Stromal cell of bone marrow (primary cell): ENCODE data around the gene NTM.
A peak's percentile ranks its signal among the peaks of the same experiment; 100 is the strongest.
"Not testable (repeated sequence)": the region's sequence is repeated elsewhere in the genome, so short reads cannot be mapped to it uniquely, and the experiment has no call there.

ENCODE experiments used
- DNase-seq: peaks from one replicate; pipeline ENCODE4 v3.0.0-alpha.2; 2012; ENCODE audit warnings: low read depth

Gene NTM

DNA sequence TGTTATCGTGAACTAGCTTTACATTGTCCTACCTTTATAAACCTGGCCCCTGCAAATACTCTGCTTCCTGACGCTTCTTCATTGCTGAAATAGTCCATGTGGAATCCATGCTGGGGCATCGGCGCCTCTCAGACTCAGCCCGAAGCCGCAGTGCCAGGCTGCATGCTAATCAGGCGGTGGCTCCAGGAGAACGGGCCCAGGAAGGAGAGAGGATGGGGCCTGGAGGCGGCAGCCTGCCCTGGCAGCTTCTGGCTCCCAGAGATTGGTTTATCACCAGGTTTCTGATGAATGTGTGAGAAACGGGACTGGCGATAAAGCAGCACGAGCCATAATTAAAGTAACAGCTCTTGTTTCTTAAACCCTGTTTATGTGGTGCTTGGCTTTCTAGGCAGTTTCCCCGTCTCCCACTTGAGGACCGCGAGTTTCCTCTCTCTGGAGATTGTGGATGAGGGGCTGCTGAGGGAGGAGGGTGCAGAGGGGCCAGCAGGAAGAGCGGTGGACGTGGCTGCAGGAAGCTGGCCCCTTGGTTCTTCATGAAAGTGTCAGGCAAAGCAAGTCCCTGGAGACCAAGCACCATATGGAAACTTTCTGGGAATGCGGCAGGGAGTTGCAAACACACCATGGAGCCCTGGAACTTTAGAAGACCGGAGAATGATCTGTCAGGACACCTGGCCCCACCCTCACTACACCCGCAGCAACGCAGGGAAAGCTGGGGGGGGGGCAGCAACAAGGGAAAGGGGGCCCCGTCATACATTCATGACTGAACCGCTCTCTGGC is 93.4 kb downstream of the NTM start:
- no peak for DNase-seq

GRCh38 chr11:131464461-131464860 is 94.0 kb downstream of the NTM start:
- DNase-seq: no peak

- DNase-seq: no peak
Measured at GRCh38 chr11:131465039-131465438, 94.6 kb downstream of the NTM start.

DNA sequence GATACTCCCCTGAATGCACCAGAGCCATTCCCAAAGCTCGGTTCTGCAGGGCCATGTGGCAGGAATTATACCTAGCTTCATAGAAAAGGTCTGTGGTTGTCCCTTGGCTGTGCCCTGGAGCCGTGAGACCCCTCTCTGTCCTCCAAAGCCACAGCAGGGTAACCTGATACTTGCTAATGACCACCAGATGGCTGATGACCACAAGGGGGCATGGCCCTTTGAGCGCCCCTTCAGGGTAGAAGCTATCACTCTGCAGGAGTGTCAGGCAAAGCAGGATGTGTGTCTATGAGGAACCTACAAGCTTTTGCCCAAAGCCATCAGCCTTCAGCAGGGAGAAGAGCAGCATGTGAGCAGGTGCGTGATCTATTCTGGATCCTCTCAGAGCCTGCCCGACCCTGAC is 95.3 kb downstream of the NTM start:
- DNase-seq: no peak

- DNase-seq: no peak
Measured at GRCh38 chr11:131467645-131468394, 97.4 kb downstream of the NTM start.

DNA sequence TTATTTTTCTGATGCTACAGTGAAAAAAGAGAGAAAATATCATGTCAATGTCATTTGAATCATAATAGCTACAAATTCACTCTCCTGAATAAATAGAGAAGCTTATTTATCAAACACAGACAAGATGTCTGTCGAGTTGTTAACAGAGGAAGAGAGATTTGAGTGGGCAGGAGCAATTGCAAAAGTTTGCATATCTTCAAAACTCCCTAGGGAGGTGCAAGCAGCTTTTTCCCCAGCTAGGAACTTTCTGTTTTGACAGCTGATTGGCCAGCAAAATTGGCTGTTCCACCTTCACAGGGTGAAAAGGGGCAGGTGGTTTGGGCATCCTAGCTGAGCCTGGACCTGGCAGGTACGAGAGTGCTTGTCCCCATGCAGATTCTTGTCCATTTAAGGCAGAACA is 98.2 kb downstream of the NTM start:
- DNase-seq: no peak

DNA sequence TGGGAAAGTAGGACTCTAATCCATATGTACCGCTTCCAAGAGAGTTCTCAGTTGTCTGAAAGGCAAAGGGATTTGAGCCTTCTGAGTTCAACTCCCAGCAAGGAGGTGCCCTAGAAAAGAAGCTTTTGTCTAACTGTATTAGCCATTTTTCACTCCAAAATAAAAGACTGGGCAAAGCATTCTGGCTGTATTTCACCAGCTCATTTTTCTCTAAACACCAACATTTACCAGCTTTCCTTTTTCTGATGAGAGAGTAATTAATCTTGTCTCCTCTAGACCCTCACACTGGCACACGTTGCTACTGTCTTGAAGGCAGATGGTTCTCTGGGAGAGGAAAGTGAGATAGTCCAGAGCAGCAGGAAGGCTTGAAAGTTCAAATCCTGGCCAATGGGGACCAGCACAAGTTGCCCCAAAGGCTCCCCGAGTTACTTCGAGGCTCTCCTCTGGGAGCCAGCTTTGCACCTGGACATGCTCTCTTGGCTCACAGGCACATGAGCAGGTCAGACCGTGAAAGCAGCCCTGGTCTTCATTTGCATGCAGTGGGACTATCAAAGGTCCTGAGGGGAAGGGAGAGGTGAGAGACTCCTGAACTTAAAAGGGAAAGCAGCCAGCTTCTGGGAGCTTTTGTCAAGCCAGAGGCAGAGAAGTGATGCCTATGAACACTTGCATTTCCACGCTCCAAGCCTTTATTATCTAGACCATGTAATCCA is 100.0 kb downstream of the NTM start:
- no peak for DNase-seq

- DNase-seq: no peak
Measured at GRCh38 chr11:131471976-131472375, 101.6 kb downstream of the NTM start.

DNA sequence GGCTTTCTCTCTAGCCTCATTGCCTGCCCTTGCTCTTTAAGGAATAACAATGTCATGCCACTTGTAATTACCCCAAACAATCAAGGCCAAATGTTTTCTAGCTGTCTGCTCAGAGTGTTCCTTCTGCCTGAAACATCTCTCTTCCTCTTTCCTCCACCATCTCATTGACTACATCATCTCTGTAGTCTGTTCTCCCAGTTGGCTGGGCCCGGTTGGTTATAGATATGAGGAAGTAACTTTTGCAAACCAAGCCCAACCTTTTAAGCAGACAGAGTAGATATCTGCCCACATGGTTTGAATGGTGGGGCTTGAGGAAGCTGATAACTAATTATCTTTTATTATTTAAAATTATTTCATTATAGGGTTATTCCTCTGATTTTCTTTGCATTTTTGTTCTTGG is 104.5 kb downstream of the NTM start:
- DNase-seq: no peak

DNA sequence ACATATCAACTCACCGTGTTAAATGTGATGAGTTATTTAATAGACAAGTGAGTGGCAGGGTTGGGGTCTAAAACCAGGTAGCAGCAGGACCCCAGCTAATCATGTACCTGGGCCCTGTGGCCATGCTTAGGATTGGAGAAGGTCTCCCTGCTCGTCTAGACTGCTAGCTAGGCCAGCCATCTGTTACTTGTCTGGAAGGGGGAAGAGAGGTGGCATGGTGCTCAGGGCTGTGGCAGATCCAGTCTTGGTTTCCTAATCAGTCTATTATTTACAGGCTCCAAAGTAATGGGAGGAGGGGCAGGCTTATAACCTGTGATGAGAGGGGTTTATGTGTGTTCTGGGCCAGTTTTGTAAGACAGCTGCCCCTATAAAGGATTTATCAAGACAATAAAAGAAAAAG is 105.9 kb downstream of the NTM start:
- no peak for DNase-seq

- DNase-seq: no peak
Measured at GRCh38 chr11:131478341-131478740, 107.9 kb downstream of the NTM start.

DNA sequence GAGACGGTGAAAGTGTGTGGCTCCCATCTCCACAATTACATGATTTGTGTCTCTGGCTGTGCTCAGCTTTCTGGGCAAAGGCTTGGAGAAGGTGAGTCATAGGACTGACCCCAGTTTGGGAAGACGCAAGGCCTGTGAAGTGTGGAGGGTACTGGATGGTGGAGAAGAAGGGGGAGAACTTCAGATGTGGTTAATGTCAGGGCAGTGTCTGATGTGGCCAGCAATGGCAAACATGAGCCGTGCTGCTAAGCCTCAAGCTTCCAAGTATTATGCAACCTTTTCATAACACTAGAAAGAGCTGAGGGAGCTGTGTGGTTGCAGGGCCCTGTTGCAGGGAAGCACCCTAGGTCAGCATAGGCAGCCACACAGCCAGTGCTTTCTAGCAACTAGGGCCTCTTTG is 110.9 kb downstream of the NTM start:
- DNase-seq: no peak

DNA sequence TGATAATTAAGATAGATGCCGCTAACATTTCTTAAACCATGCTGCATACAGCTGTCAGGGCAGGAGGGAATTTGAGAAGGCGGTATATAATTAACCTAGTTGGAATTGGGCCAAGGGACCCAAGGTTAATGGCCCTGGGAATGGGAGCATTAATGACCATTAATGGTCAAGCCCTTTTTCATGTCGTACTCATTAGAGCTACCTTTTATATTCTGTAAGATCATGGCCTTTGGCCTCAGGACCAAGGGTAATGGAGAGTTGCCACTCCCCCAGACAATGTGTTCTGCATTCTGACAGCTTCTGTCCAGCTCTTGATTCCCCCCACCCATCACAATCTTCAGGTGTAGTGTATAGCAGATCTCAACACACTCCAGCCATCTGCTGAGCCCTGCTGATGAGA is 111.6 kb downstream of the NTM start:
- no peak for DNase-seq

- DNase-seq: no peak
Measured at GRCh38 chr11:131483453-131483852, 113.0 kb downstream of the NTM start.

DNA sequence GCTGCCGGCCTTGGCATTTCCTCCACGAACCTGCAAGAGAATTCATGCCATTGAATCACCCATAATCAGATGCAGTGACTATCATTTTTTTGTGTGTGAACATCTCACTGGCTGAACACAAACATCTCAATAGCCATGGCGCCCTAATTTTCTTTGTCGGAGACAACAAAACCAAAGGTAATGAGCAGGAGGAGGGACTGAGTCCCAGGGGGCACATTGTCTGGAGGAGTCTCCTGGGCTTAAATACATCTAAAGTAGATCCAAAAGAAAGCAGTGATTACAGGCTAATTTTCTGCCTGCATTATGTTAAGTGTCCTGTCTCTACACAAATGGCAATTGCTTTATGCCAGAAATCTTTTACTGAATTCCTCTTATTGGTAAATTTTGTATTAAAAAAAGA is 113.5 kb downstream of the NTM start:
- DNase-seq: no peak

- DNase-seq: peak; percentile 42
Measured at GRCh38 chr11:131486100-131486499, 115.7 kb downstream of the NTM start.

GRCh38 chr11:131486937-131487635 is 116.7 kb downstream of the NTM start:
- DNase-seq: no peak

- DNase-seq: peak; percentile 29
Measured at GRCh38 chr11:131488238-131488637, 117.8 kb downstream of the NTM start.

- no peak for DNase-seq
Measured at GRCh38 chr11:131491503-131491902, 121.1 kb downstream of the NTM start.

- DNase-seq: no peak
Measured at GRCh38 chr11:131495423-131495822, 125.0 kb downstream of the NTM start.

- not testable (repeated sequence) for DNase-seq
Measured at GRCh38 chr11:131497686-131498085, 127.3 kb downstream of the NTM start.

DNA sequence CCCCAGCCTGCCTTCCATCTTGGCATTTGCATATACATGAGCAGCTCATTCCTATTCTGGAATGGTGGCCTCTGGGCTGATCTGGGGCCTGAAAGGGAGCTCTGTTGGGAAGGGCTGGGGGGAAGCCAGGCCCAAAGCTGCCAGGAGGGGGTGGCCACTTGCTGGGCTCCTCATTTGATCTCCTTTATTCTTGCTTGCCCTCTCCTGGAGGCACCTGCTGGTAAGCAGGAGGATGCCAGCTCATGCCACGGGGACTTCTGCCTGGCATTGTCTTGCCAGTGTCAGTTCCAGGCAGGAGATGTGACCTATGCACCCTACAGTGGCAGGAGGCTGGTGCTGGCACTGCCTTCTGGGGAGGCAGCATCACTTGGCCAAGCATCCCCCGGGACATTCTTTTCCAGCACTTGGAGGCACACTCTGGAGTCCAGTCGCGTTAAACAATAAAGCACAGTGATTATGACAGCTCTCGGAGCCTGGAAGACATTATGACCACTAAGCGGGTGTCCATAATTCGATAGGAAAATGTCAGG is 128.3 kb downstream of the NTM start:
- DNase-seq: no peak
